Neural progenitor cell (in vitro differentiated cells): ENCODE data around the gene LAMP1. TPM values are rescaled to one million over a fixed set of nuclear protein-coding genes. Genes with fewer than 3 reads are reported as not detected.

Experiments used
- DNase-seq: peaks from one replicate; pipeline ENCODE4 v3.0.0-alpha.2; 2016; ENCODE audit warnings: low spot score
- H2AFZ ChIP-seq: fragments of 200-600 bp; sonication (generic); replicated peaks from 2 replicates; pipeline ENCODE4 v1.6.1; 2016; ENCODE audit warnings: antibody characterized with exemption
- H3F3A ChIP-seq: fragments of 200-600 bp; sonication (generic); 2 replicates; pipeline ENCODE4 v1.6.1; 2016; ENCODE audit warnings: antibody characterized with exemption, low read depth
- H3K27ac ChIP-seq: fragments of 200-600 bp; sonication (generic); 2 replicates; pipeline ENCODE4 v1.5.1; 2016; ENCODE audit warnings: mild to moderate bottlenecking
- H3K27me3 ChIP-seq: fragments of 200-600 bp; sonication (generic); 2 replicates; pipeline ENCODE4 v1.6.1; 2016; ENCODE audit warnings: mild to moderate bottlenecking, moderate library complexity
- H3K36me3 ChIP-seq: fragments of 200-600 bp; sonication (generic); 2 replicates; pipeline ENCODE4 v1.5.1; 2016
- H3K4me1 ChIP-seq: fragments of 200-600 bp; sonication (generic); 2 replicates; pipeline ENCODE4 v1.6.1; 2016; ENCODE audit warnings: mixed run types
- H3K4me2 ChIP-seq: fragments of 200-600 bp; sonication (generic); 2 replicates; pipeline ENCODE4 v1.6.1; 2016
- H3K4me3 ChIP-seq: fragments of 200-600 bp; sonication (generic); 2 replicates; pipeline ENCODE4 v1.5.1; 2016
- H3K79me2 ChIP-seq: fragments of 200-600 bp; sonication (generic); 2 replicates; pipeline ENCODE4 v1.6.1; 2016; ENCODE audit warnings: low read depth
- H3K9ac ChIP-seq: fragments of 200-600 bp; sonication (generic); 2 replicates; pipeline ENCODE4 v1.6.1; 2016
- H3K9me3 ChIP-seq: fragments of 200-600 bp; sonication (generic); 2 replicates; pipeline ENCODE4 v1.5.1; 2016; ENCODE audit warnings: low read depth
- H4K20me1 ChIP-seq: fragments of 200-600 bp; sonication (generic); 2 replicates; pipeline ENCODE4 v1.6.1; 2016; ENCODE audit warnings: low read depth
- H3K27ac Mint-ChIP-seq: 3 replicates; pipeline ENCODE4 v1.8.0; 2021; ENCODE audit warnings: mixed read lengths
- H3K27me3 Mint-ChIP-seq: 2 replicates; pipeline ENCODE4 v1.8.0; 2022; ENCODE audit warnings: low read depth, mild to moderate bottlenecking, inconsistent platforms, moderate library complexity, mixed read lengths; ENCODE audit not compliant: insufficient read depth
- H3K36me3 Mint-ChIP-seq: 3 replicates; pipeline ENCODE4 v1.8.0; 2021; ENCODE audit warnings: mixed read lengths
- H3K4me1 Mint-ChIP-seq: 3 replicates; pipeline ENCODE4 v1.8.0; 2021; ENCODE audit warnings: mixed read lengths
- H3K4me3 Mint-ChIP-seq: 3 replicates; pipeline ENCODE4 v1.8.0; 2021; ENCODE audit warnings: mild to moderate bottlenecking, moderate library complexity, mixed read lengths
- H3K9me3 Mint-ChIP-seq: 3 replicates; pipeline ENCODE4 v1.8.0; 2020; ENCODE audit warnings: mixed read lengths
- EZH2 ChIP-seq: fragments of 200-600 bp; sonication (generic); IDR thresholded peaks from 2 replicates; pipeline ENCODE4 v1.6.1; 2017; ENCODE audit warnings: antibody characterized with exemption, mild to moderate bottlenecking, moderate library complexity
- EZH2phosphoT487 ChIP-seq: fragments of 200-600 bp; sonication (generic); IDR thresholded peaks from 2 replicates; pipeline ENCODE4 v1.6.1; 2017; ENCODE audit warnings: antibody characterized with exemption
- total RNA-seq: library from RNA; depleted of rRNA; stranded (reverse); fragments of >200 nt; gene quantifications from 2 replicates; pipeline ENCODE4 v1.2.3, GENCODE V29; 2015; ENCODE audit warnings: low replicate concordance
- TF ChIP-seq, protein P1 (sequence below): fragments of 200-600 bp; sonication (generic); IDR thresholded peaks from 2 replicates; pipeline ENCODE4 v1.5.1; 2017; ENCODE audit warnings: antibody characterized with exemption, mild to moderate bottlenecking

Gene LAMP1
- total RNA-seq, 1 donor from 2014 or later, result 49.7 TPM

DNA sequence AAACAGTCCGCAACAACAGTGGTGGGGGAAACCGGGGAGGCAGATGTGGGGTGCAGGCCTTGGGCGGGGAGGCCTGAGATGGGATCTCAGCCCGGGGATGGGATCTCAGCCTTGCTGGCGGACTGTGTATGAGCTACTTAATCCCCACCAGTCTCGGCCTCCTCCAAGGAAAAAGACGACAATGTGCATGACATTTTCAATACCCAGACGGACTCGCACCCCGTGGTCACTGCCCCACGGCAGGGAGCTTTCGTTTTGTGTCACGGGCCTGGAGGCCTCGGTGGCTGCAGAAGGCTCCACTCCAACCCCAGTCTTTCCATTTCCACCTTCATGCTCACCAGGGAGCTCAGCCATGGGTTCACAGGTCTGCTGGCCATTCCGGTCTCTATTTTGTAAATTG is 41.4 kb downstream of the LAMP1 start:
- Histone ChIP-seq H3K79me2 (no peaks in the 10 kb centered on the region), H2AFZ (no peak overlapping the region), H3K4me2 (no peak overlapping the region), H3K36me3 (no peaks in the 10 kb centered on the region), H3K4me1 (no peaks in the 10 kb centered on the region), H3K27me3 (no peaks in the 10 kb centered on the region), H3K9me3 (no peaks in the 10 kb centered on the region), H3F3A (no peaks in the 10 kb centered on the region), H3K27ac (no peak overlapping the region), H3K4me3 (no peak overlapping the region), H4K20me1 (no peaks in the 10 kb centered on the region), H3K9ac (no peak overlapping the region)
- DNase-seq, result no peak
- Mint-ChIP-seq H3K36me3 (peaks cover 7% of the 10 kb centered on the region), H3K4me1 (no peaks in the 10 kb centered on the region), H3K27me3 (peaks cover 2% of the 10 kb centered on the region), H3K27ac (no peak overlapping the region), H3K4me3 (no peak overlapping the region), H3K9me3 (no peaks in the 10 kb centered on the region)
- TF ChIP-seq EZH2 (no peak), EZH2phosphoT487 (no peak)
- TF ChIP-seq, protein P1, sequence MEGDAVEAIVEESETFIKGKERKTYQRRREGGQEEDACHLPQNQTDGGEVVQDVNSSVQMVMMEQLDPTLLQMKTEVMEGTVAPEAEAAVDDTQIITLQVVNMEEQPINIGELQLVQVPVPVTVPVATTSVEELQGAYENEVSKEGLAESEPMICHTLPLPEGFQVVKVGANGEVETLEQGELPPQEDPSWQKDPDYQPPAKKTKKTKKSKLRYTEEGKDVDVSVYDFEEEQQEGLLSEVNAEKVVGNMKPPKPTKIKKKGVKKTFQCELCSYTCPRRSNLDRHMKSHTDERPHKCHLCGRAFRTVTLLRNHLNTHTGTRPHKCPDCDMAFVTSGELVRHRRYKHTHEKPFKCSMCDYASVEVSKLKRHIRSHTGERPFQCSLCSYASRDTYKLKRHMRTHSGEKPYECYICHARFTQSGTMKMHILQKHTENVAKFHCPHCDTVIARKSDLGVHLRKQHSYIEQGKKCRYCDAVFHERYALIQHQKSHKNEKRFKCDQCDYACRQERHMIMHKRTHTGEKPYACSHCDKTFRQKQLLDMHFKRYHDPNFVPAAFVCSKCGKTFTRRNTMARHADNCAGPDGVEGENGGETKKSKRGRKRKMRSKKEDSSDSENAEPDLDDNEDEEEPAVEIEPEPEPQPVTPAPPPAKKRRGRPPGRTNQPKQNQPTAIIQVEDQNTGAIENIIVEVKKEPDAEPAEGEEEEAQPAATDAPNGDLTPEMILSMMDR, result no peak

DNA sequence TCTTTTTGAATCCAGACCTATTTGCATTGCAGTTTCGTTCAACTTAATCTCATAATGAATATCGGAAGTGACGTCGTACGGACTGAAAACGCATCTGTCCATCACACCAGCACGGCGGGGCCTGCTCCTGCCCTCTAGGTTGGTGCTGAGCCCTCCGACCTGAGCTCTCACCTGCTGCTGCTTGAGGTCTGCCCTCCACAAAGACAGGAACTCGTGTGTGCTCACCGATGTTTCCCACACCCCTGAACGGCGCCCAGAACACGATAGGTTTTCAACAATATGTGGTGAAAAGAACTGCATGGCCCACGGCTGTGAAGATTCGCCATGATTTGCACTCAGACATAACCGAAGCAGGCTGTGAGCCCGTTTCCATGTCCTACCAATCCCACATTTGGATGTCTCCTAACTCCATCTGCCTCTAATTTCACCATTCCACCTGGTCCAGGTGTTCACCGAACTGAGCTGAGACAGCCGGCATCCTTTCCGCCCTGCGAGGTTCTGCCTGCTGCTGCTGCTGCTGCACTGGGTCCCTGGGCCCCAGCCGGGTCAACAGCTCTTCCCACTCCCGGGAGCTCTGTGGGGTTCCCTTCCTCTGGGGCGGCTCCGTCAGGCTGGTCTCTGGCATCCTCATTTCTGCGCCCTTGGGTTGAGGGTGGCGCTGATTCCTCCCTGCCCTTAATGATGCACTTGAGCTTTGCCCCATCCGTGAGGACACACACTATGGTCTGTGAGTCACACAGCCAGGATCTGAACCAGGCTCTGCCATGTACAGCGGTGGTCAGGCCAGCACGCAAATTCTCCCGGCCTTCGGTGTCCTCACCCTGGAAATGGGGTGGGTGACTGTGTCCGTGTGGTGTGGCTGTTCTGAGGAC is 46.0 kb downstream of the LAMP1 start:
- TF ChIP-seq EZH2phosphoT487 (no peak), EZH2 (no peak)
- TF ChIP-seq, protein P1, result no peak
- H3K4me3 ChIP-seq, result no peak overlapping the region
- no peaks in the 10 kb centered on the region for H3K36me3 ChIP-seq
- peak overlapping the region; percentile 23 for H3K27ac Mint-ChIP-seq
- H3K27ac ChIP-seq, result no peak overlapping the region
- H3K27me3 Mint-ChIP-seq, result peaks cover 4% of the 10 kb centered on the region
- H3K4me1 Mint-ChIP-seq, result no peaks in the 10 kb centered on the region
- H3K4me1 ChIP-seq, result no peaks in the 10 kb centered on the region
- H3K4me3 Mint-ChIP-seq, result no peak overlapping the region
- H3K9me3 Mint-ChIP-seq, result peaks cover 7% of the 10 kb centered on the region
- no peak overlapping the region for H3K9ac ChIP-seq
- no peaks in the 10 kb centered on the region for H3F3A ChIP-seq
- no peaks in the 10 kb centered on the region for H3K27me3 ChIP-seq
- H2AFZ ChIP-seq, result no peak overlapping the region
- no peak for DNase-seq
- H3K79me2 ChIP-seq, result no peaks in the 10 kb centered on the region
- peaks cover 20% of the 10 kb centered on the region for H3K36me3 Mint-ChIP-seq
- H3K4me2 ChIP-seq, result no peak overlapping the region
- H3K9me3 ChIP-seq, result no peaks in the 10 kb centered on the region
- H4K20me1 ChIP-seq, result no peaks in the 10 kb centered on the region

DNA sequence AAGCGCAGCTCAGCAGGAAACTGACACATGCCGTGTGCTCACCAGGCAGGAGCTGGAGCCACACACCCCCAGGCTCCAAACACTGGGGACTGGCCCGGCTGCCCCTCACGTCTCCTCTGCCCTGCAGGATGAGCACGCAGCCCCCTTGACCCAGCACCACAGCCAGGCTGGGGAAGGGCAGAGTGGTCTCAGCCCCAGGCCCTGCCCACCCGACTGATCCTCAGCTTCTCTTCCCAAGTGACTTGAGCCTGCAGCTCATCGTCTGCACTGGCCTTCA is 46.6 kb downstream of the LAMP1 start:
- Histone ChIP-seq H3K9me3 (no peaks in the 10 kb centered on the region), H3K27me3 (no peaks in the 10 kb centered on the region), H2AFZ (no peak overlapping the region), H3K4me2 (no peak overlapping the region), H3K27ac (no peak overlapping the region), H3K79me2 (no peaks in the 10 kb centered on the region), H3F3A (no peaks in the 10 kb centered on the region), H3K4me3 (no peak overlapping the region), H3K36me3 (no peaks in the 10 kb centered on the region), H3K9ac (no peak overlapping the region), H3K4me1 (no peaks in the 10 kb centered on the region), H4K20me1 (no peaks in the 10 kb centered on the region)
- H3K9me3 Mint-ChIP-seq, result peaks cover 12% of the 10 kb centered on the region
- TF ChIP-seq EZH2phosphoT487, result no peak
- no peak for TF ChIP-seq EZH2
- TF ChIP-seq, protein P1, result no peak
- no peak for DNase-seq
- H3K36me3 Mint-ChIP-seq, result peaks cover 24% of the 10 kb centered on the region
- no peak overlapping the region for H3K27ac Mint-ChIP-seq
- peaks cover 4% of the 10 kb centered on the region for H3K27me3 Mint-ChIP-seq
- no peak overlapping the region for H3K4me3 Mint-ChIP-seq
- H3K4me1 Mint-ChIP-seq, result no peaks in the 10 kb centered on the region
